AG10803 (cell line): ENCODE results near the gene WWOX.

Experiments
- DNase-seq: peaks from one replicate; pipeline ENCODE4 v3.0.0; 2010; ENCODE audit warnings: low read depth
- H3K4me3 ChIP-seq: 2 replicates; pipeline ENCODE4 v1.5.1; 2011; ENCODE audit warnings: mild to moderate bottlenecking, low read length, control low read depth
- CTCF ChIP-seq: conservative IDR thresholded peaks from 2 replicates; pipeline ENCODE4 v1.5.1; 2011; ENCODE audit warnings: mild to moderate bottlenecking, low read length, control low read depth, inconsistent platforms

Gene WWOX

GRCh38 chr16:78300469-78300868 is 201.0 kb downstream of the WWOX start:
- no peak overlapping the region for H3K4me3 ChIP-seq
- TF ChIP-seq CTCF: no peak
- DNase-seq: no peak

GRCh38 chr16:78303946-78304345 is 204.5 kb downstream of the WWOX start:
- no peak overlapping the region for H3K4me3 ChIP-seq
- TF ChIP-seq CTCF: no peak
- DNase-seq: no peak

GRCh38 chr16:78306361-78306760 is 206.9 kb downstream of the WWOX start:
- DNase-seq: no peak
- TF ChIP-seq CTCF: no peak
- no peak overlapping the region for H3K4me3 ChIP-seq

GRCh38 chr16:78307824-78308528 is 208.5 kb downstream of the WWOX start:
- no peak overlapping the region for H3K4me3 ChIP-seq
- DNase-seq: no peak
- no peak for TF ChIP-seq CTCF

- no peak overlapping the region for H3K4me3 ChIP-seq
- TF ChIP-seq CTCF: no peak
- DNase-seq: no peak
Measured at GRCh38 chr16:78309763-78310162, 210.3 kb downstream of the WWOX start.

GRCh38 chr16:78310196-78310595 is 210.7 kb downstream of the WWOX start:
- DNase-seq: no peak
- no peak overlapping the region for H3K4me3 ChIP-seq
- TF ChIP-seq CTCF: no peak

- no peak for TF ChIP-seq CTCF
- DNase-seq: peak; percentile 6
- no peak overlapping the region for H3K4me3 ChIP-seq
Measured at GRCh38 chr16:78310990-78311561, 211.6 kb downstream of the WWOX start.
